ENCODE results near the gene CCDC57.

DNA sequence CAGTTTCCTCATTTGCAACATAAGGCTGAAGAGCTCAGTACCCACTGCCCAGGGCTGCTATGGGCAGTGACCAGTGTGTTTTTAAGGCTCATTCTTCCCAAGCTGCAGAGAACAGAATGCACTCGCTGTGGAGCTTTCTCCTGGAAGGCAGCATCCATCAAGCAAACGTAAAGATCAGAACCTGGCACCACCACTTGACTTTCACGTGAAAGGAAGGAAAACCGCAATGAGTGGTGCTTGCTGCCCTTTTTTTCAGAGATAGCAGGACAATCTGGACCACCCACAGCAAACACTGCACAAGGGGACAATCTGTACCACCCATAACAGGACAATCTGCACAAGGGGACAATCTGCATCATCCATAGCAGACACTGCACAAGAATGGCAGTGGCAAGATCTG lies 49.7 kb upstream of the CCDC57 start:
- TF ChIP-seq, protein P1, sequence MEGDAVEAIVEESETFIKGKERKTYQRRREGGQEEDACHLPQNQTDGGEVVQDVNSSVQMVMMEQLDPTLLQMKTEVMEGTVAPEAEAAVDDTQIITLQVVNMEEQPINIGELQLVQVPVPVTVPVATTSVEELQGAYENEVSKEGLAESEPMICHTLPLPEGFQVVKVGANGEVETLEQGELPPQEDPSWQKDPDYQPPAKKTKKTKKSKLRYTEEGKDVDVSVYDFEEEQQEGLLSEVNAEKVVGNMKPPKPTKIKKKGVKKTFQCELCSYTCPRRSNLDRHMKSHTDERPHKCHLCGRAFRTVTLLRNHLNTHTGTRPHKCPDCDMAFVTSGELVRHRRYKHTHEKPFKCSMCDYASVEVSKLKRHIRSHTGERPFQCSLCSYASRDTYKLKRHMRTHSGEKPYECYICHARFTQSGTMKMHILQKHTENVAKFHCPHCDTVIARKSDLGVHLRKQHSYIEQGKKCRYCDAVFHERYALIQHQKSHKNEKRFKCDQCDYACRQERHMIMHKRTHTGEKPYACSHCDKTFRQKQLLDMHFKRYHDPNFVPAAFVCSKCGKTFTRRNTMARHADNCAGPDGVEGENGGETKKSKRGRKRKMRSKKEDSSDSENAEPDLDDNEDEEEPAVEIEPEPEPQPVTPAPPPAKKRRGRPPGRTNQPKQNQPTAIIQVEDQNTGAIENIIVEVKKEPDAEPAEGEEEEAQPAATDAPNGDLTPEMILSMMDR (IDR thresholded peaks at IDR 0.05; ENCODE audit: low read depth, low read length, poor library complexity, severe bottlenecking): no peak
- no peak for TF ChIP-seq EZH2phosphoT487 (IDR thresholded peaks at IDR 0.05; ENCODE audit: borderline replicate concordance, low read length)
